CD4-positive, alpha-beta T cell treated with Interferon gamma for 1 hour (primary cell): ENCODE data around the gene ATP1B3.
"Not testable (repeated sequence)": the region's sequence is repeated elsewhere in the genome, so short reads cannot be mapped to it uniquely, and the experiment has no call there.

Experiments
- DNase-seq: peaks from one replicate; pipeline ENCODE4 v3.0.0-alpha.2; 2020

The ATP1B3 gene

GRCh38 chr3:141949972-141950371 is 73.5 kb downstream of the ATP1B3 start:
- no peak for DNase-seq

- no peak for DNase-seq
These were observed 74.4 kb downstream of the ATP1B3 start for GRCh38 chr3:141950572-141951493.

GRCh38 chr3:141952611-141953010 is 76.2 kb downstream of the ATP1B3 start:
- DNase-seq: no peak

GRCh38 chr3:141955175-141955574 is 78.7 kb downstream of the ATP1B3 start:
- DNase-seq: no peak

- DNase-seq: no peak
These were observed 83.4 kb downstream of the ATP1B3 start for GRCh38 chr3:141959589-141960554.

GRCh38 chr3:141960731-141961130 is 84.3 kb downstream of the ATP1B3 start:
- DNase-seq: no peak

- no peak for DNase-seq
These were observed 86.9 kb downstream of the ATP1B3 start for GRCh38 chr3:141963301-141963700.

- DNase-seq: no peak
These were observed 89.0 kb downstream of the ATP1B3 start for GRCh38 chr3:141965471-141965870.

- DNase-seq: no peak
These were observed 93.3 kb downstream of the ATP1B3 start for GRCh38 chr3:141969711-141970110.

- DNase-seq: no peak
These were observed 95.1 kb downstream of the ATP1B3 start for GRCh38 chr3:141971571-141971970.

GRCh38 chr3:141972399-141972798 is 96.0 kb downstream of the ATP1B3 start:
- no peak for DNase-seq

- DNase-seq: not testable (repeated sequence)
These were observed 98.3 kb downstream of the ATP1B3 start for GRCh38 chr3:141974777-141975176.
